ENCODE data around the gene PRDM16.

Gene PRDM16

GRCh38 chr1:3198371-3199271 is 129.6 kb downstream of the PRDM16 start:
- no peaks in the 10 kb centered on the region for H3K9me3 ChIP-seq (replicated peaks; ENCODE audit: low read length)
- H3K4me1 ChIP-seq (ENCODE audit: control insufficient read depth, insufficient read depth, low read length) = no peaks in the 10 kb centered on the region
- no peak overlapping the region for H3K9ac ChIP-seq (ENCODE audit: low read depth, low read length)
- no peak overlapping the region for H3K4me2 ChIP-seq (ENCODE audit: low read length)
- no peak overlapping the region for H3K4me3 ChIP-seq (ENCODE audit: low read length)
- no peaks in the 10 kb centered on the region for H3K27me3 ChIP-seq (ENCODE audit: control insufficient read depth, insufficient read depth, low read length)
- no peaks in the 10 kb centered on the region for H3K36me3 ChIP-seq (ENCODE audit: insufficient read depth, low read length)

GRCh38 chr1:3204725-3205124 is 135.7 kb downstream of the PRDM16 start:
- no peaks in the 10 kb centered on the region for H3K36me3 ChIP-seq (ENCODE audit: insufficient read depth, low read length)

GRCh38 chr1:3205815-3206214 is 136.8 kb downstream of the PRDM16 start:
- Histone ChIP-seq H3K9ac (ENCODE audit: low read depth, low read length) (no peak overlapping the region), H3K4me2 (ENCODE audit: low read length) (no peak overlapping the region), H3K4me3 (ENCODE audit: low read length) (no peak overlapping the region), H3K36me3 (ENCODE audit: insufficient read depth, low read length) (no peaks in the 10 kb centered on the region), H3K27me3 (ENCODE audit: control insufficient read depth, insufficient read depth, low read length) (no peaks in the 10 kb centered on the region), H3K9me3 (replicated peaks; ENCODE audit: low read length) (no peaks in the 10 kb centered on the region), H3K4me1 (ENCODE audit: control insufficient read depth, insufficient read depth, low read length) (peaks cover 4% of the 10 kb centered on the region)

More at GRCh38 chr1:3204725-3205124, 135.7 kb downstream of the PRDM16 start:
- Histone ChIP-seq H3K9ac (ENCODE audit: low read depth, low read length) (no peak overlapping the region), H3K9me3 (replicated peaks; ENCODE audit: low read length) (no peaks in the 10 kb centered on the region), H3K27me3 (ENCODE audit: control insufficient read depth, insufficient read depth, low read length) (no peaks in the 10 kb centered on the region), H3K4me2 (ENCODE audit: low read length) (no peak overlapping the region), H3K4me1 (ENCODE audit: control insufficient read depth, insufficient read depth, low read length) (peaks cover 4% of the 10 kb centered on the region), H3K4me3 (ENCODE audit: low read length) (no peak overlapping the region)

GRCh38 chr1:3206696-3207095 is 137.7 kb downstream of the PRDM16 start:
- Histone ChIP-seq H3K27me3 (ENCODE audit: control insufficient read depth, insufficient read depth, low read length) (no peaks in the 10 kb centered on the region), H3K9me3 (replicated peaks; ENCODE audit: low read length) (no peaks in the 10 kb centered on the region), H3K4me3 (ENCODE audit: low read length) (no peak overlapping the region), H3K4me1 (ENCODE audit: control insufficient read depth, insufficient read depth, low read length) (peaks cover 4% of the 10 kb centered on the region), H3K9ac (ENCODE audit: low read depth, low read length) (no peak overlapping the region), H3K36me3 (ENCODE audit: insufficient read depth, low read length) (no peaks in the 10 kb centered on the region), H3K4me2 (ENCODE audit: low read length) (no peak overlapping the region)

GRCh38 chr1:3207217-3207848 is 138.3 kb downstream of the PRDM16 start:
- Histone ChIP-seq H3K4me1 (ENCODE audit: control insufficient read depth, insufficient read depth, low read length) (peaks cover 4% of the 10 kb centered on the region), H3K4me2 (ENCODE audit: low read length) (peak overlapping the region; percentile 20), H3K9ac (ENCODE audit: low read depth, low read length) (no peak overlapping the region), H3K9me3 (replicated peaks; ENCODE audit: low read length) (no peaks in the 10 kb centered on the region), H3K27me3 (ENCODE audit: control insufficient read depth, insufficient read depth, low read length) (no peaks in the 10 kb centered on the region), H3K4me3 (ENCODE audit: low read length) (no peak overlapping the region), H3K36me3 (ENCODE audit: insufficient read depth, low read length) (no peaks in the 10 kb centered on the region)

- Histone ChIP-seq H3K4me2 (ENCODE audit: low read length) (no peak overlapping the region), H3K4me3 (ENCODE audit: low read length) (no peak overlapping the region), H3K36me3 (ENCODE audit: insufficient read depth, low read length) (no peaks in the 10 kb centered on the region), H3K27me3 (ENCODE audit: control insufficient read depth, insufficient read depth, low read length) (no peaks in the 10 kb centered on the region), H3K9me3 (replicated peaks; ENCODE audit: low read length) (no peaks in the 10 kb centered on the region), H3K9ac (ENCODE audit: low read depth, low read length) (no peak overlapping the region), H3K4me1 (ENCODE audit: control insufficient read depth, insufficient read depth, low read length) (peaks cover 4% of the 10 kb centered on the region)
Observed at GRCh38 chr1:3208819-3209200, 139.8 kb downstream of the PRDM16 start.

GRCh38 chr1:3209201-3209600 is 140.2 kb downstream of the PRDM16 start:
- no peak overlapping the region for H3K4me3 ChIP-seq (ENCODE audit: low read length)
- peaks cover 4% of the 10 kb centered on the region for H3K4me1 ChIP-seq (ENCODE audit: control insufficient read depth, insufficient read depth, low read length)
- H3K27me3 ChIP-seq (ENCODE audit: control insufficient read depth, insufficient read depth, low read length) = no peaks in the 10 kb centered on the region
- H3K4me2 ChIP-seq (ENCODE audit: low read length) = no peak overlapping the region
- H3K9me3 ChIP-seq (replicated peaks; ENCODE audit: low read length) = no peaks in the 10 kb centered on the region
- H3K36me3 ChIP-seq (ENCODE audit: insufficient read depth, low read length) = no peaks in the 10 kb centered on the region
- H3K9ac ChIP-seq (ENCODE audit: low read depth, low read length) = no peak overlapping the region

GRCh38 chr1:3211582-3212375 is 142.8 kb downstream of the PRDM16 start:
- peaks cover 3% of the 10 kb centered on the region for H3K27me3 ChIP-seq (ENCODE audit: control insufficient read depth, insufficient read depth, low read length)

GRCh38 chr1:3212453-3213355 is 143.7 kb downstream of the PRDM16 start:
- Histone ChIP-seq H3K9ac (ENCODE audit: low read depth, low read length) (no peak overlapping the region), H3K4me2 (ENCODE audit: low read length) (no peak overlapping the region), H3K27me3 (ENCODE audit: control insufficient read depth, insufficient read depth, low read length) (peaks cover 12% of the 10 kb centered on the region), H3K36me3 (ENCODE audit: insufficient read depth, low read length) (no peaks in the 10 kb centered on the region), H3K4me1 (ENCODE audit: control insufficient read depth, insufficient read depth, low read length) (no peaks in the 10 kb centered on the region), H3K9me3 (replicated peaks; ENCODE audit: low read length) (no peaks in the 10 kb centered on the region), H3K4me3 (ENCODE audit: low read length) (no peak overlapping the region)

More at GRCh38 chr1:3211582-3212375, 142.8 kb downstream of the PRDM16 start:
- no peak overlapping the region for H3K9ac ChIP-seq (ENCODE audit: low read depth, low read length)
- peaks cover 4% of the 10 kb centered on the region for H3K4me1 ChIP-seq (ENCODE audit: control insufficient read depth, insufficient read depth, low read length)
- no peak overlapping the region for H3K4me2 ChIP-seq (ENCODE audit: low read length)
- H3K36me3 ChIP-seq (ENCODE audit: insufficient read depth, low read length) = no peaks in the 10 kb centered on the region
- no peak overlapping the region for H3K4me3 ChIP-seq (ENCODE audit: low read length)
- no peaks in the 10 kb centered on the region for H3K9me3 ChIP-seq (replicated peaks; ENCODE audit: low read length)

GRCh38 chr1:3213730-3214129 is 144.7 kb downstream of the PRDM16 start:
- peaks cover under 1% of the 10 kb centered on the region for H3K4me1 ChIP-seq (ENCODE audit: control insufficient read depth, insufficient read depth, low read length)
- no peak overlapping the region for H3K9ac ChIP-seq (ENCODE audit: low read depth, low read length)
- H3K4me2 ChIP-seq (ENCODE audit: low read length) = no peak overlapping the region
- H3K27me3 ChIP-seq (ENCODE audit: control insufficient read depth, insufficient read depth, low read length) = peaks cover 23% of the 10 kb centered on the region
- no peaks in the 10 kb centered on the region for H3K36me3 ChIP-seq (ENCODE audit: insufficient read depth, low read length)
- no peak overlapping the region for H3K4me3 ChIP-seq (ENCODE audit: low read length)
- no peaks in the 10 kb centered on the region for H3K9me3 ChIP-seq (replicated peaks; ENCODE audit: low read length)

All from skeletal muscle satellite cell (primary cell).